HG02759 (cell line): ENCODE results near the gene HACD1.

ENCODE experiments used
- ATAC-seq: cut with Tn5 transposase; IDR thresholded peaks from one replicate; pipeline ENCODE4 v1.9.1; 2021; ENCODE audit warnings: mild to moderate bottlenecking, moderate library complexity; ENCODE audit not compliant: unreplicated experiment

The HACD1 gene

DNA sequence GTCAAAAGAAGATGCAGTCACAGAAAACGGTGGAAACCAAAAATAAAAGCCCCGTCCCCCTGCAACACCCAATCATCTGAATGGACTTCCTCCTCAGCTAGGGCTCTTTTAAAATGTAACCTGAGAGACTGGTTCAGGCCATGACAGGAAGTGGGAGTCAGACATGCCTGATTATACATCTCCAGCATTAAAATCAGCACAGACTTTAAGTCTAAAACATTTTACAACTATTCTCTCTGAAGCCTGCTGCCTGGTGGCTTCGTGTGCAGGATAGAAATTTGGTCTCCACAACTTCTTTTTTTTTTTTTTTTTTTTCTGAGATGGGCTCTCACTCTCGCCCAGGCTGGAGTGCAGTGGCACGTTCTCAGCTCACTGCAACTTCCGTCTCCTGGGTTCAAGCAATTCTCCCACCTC, 30.3 kb downstream of the HACD1 start:
- peak; percentile 70 for ATAC-seq

DNA sequence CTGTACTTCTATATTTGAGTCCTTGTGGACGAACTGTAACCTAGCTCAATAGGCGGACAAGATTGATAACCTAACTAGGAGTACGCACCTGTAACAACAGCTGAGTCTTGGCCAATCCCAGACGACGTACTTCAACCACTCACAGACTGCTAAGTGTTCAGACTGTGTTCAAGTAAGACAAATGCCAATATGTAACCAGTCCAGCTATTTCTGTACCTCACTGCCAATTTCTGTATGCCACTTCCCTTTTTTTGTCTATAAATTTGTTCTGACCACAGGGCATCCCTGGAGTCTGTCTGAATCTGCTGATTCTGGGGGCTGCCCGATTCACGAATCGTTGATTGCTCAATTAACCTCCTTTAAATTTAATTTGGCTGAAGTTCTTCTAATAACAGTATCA, 32.2 kb downstream of the HACD1 start:
- peak; percentile 84 for ATAC-seq

DNA sequence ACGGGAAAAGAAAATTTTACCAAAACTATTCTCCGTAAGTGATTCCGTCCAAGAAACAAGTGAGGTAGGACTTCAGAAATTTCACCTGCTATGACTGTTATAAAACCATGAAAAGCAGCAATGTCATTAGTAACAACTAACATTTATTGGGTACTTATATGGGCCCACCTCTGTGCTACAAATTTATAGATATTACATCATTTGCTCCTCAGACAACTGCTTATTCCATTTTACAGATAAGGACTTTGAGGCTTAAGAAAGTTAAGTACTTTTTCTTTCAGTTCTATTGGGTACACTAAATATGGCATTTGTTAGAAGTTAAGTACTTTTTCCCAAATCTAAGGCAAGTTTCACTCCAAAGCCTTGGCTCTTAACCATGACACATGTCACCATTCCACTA, 36.3 kb downstream of the HACD1 start:
- ATAC-seq: no peak

DNA sequence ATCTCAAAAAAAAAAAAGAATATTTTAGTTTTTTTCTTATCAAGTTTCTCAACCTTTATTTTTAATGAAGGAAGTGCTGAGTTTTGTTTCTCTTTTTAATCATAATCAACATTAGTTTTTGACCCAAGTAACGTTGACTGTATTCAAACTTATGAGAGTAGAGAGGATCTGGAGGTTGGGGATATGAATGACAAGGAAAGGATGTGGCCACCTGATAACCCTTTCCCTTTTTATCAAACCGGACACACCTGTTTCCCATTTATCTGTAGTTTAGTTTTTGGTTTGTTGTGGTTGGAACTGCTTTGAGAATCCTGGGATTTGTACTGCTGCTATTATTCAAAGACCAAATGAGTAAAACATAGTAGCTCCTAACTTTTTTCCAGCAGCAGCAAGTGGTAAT, 38.6 kb downstream of the HACD1 start:
- no peak for ATAC-seq

- ATAC-seq: no peak
Observed at GRCh38 chr10:17576768-17577167, 40.4 kb downstream of the HACD1 start.

- no peak for ATAC-seq
Observed at GRCh38 chr10:17564911-17565310, 52.3 kb downstream of the HACD1 start.

- no peak for ATAC-seq
Observed at GRCh38 chr10:17563452-17563851, 53.7 kb downstream of the HACD1 start.

DNA sequence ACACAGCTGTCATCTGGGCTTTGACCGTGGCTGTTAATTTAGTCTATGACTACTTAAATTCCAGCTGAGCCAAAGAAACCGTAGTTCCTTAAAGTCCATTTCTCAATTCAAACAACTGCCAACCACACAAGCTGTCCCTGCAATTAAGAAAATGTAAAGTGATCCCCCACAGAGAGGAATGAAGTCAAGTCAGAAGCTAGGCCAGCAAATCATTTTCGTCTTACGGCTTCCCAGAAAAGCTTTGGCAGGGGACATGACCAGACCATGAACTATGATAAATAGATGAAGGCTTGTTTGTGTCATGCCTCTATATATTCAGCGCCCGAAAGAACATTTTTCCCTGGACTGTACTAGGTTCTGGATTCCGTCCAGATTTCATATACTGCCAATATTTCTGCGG, 54.6 kb downstream of the HACD1 start:
- no peak for ATAC-seq

DNA sequence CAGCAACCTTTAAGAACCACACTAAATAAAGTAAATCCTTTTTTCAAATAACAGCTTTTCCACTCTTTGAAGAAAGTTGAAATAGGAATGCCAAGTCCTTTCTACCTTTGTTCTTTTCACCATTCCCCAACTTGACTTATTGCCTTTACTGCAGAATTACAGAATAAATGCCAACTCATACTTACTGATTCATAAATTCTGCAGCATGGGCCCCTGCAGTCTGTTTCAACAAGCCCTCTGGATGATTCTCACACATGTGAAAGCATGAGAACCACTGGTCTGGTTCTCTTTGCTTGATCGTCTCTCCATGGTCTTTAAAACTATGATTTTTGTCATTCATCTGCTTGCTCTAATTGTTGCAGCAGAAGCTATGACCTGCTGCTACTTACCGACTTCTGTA, 56.1 kb downstream of the HACD1 start:
- no peak for ATAC-seq

DNA sequence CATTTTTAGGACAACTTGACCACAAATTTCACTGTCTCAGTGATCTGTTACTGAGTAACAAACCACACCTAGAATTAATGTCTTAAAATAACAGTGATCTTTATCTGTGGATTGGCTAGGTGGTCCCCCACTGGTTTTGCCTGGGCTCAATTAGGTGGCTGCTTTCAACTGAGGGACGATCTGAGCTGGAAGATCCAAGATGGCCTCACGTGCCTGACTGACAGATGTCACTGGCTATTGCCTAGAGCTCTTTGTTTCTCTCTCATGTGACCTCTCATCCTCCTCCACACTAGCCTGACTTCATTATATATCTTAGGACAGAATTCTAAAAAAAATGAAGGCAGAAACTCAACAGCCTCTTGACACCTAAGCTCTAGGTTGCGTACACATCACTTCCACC, 59.7 kb downstream of the HACD1 start:
- no peak for ATAC-seq

DNA sequence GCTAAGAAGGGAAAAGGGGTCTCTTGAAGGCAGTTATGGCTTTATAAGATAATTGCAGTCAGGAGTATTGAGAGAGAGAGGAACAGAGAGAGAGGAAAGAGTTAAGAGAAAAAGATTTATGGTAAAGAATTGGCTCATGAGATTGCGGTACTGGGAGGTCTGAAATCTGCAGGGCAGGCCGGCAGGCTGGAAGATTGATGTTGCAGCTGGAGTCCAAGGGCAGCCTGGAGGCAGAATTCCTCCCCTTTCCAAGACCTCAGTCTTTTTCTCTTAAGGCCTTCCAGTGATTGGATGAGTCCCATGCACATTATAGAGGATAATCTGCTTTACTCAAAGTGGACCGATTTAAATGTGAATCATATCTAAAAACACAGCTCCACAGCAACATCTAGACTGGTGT, 68.4 kb downstream of the HACD1 start:
- no peak for ATAC-seq

DNA sequence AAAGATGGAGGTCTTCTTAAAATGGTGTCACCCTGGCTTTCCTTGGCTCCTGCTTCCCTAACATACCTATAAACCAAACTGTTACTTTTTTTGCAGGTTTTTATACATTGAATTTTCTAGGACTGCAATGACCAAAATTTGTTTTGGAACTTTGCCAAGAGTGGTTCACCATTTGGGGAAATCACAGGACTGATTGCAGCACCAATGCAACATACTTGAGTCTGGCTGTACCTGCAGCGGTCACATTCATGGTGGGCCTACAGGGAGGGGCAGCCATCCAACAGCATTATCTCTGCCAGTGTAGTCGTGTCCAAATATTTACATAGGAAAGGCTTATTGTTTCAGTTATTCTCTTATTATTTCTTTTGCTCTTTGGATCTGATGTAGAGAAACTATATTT, 69.0 kb downstream of the HACD1 start:
- no peak for ATAC-seq

DNA sequence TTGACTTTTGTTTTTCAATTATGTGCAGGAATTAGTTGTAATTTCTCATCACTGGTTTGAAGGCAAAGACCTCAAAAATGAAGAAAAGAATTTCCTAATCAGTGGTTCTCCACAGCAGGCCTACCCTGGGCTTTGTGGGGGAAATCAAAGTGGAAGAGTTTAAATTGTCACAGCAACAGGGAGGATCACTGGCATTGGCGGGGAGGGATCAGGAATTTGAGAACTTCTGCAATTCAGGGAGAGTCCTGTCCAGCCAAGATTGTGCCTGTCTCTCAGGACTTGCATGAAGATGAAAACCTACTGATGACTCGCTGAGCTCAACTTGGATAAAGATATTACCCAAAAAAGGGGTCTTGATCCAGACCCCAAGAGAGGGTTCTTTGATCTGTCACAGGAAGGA, 70.1 kb downstream of the HACD1 start:
- ATAC-seq: no peak

GRCh38 chr10:17544465-17544864, 72.7 kb downstream of the HACD1 start:
- ATAC-seq: no peak
